ENCODE results near the gene PYGM. TPM values are rescaled to one million over a fixed set of nuclear protein-coding genes. Genes with fewer than 3 reads are reported as not detected.
A peak's percentile ranks its signal among the peaks of the same experiment; 100 is the strongest.

Gene PYGM
- total RNA-seq, 4 donors from 2014 or later = 2.1 to 25.9 (median 12.2) TPM

DNA sequence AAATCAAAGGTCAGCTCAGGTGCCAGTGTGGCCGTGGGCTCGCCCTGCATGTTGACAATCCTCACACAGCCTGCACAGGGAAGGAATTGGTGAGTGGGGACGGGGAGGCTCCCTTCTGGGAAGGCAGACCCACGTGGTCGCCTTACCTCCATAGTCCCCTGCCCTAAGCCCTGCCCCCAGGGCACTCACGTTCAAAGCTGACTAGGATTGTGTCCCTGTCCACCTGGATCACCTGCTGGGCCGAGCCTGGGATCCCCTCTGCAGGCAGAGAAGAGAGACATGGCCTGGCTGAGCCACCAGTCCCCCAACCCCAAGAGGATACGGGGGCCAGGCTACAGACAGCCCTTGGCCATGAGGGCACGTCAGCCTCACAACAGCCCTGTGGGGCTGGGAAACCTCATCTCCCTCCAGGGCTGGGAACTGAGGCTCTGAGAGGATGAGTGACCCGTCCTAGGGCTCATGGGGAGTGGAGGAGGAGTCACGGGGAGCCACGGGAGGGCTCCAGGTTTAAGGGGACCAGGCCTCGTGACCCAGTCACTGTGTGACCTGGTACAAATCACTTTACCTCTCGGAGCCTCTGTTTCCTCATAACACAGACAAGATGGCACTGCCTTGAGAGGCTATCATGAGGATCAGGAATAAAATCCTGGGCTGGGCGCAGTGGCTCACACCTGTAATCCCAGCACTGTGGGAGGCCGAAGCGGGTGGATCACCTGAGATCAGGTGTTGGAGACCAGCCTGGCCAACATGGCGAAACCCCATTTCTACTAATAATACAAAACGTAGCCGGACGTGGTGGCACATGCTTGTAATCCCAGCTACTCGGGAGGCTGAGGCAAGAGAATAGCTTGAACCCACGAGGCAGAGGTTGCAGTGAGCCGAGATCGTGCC is 30.7 kb upstream of the PYGM start:
- ATAC-seq (ENCODE audit: low FRiP score) = no peak
- TF ChIP-seq, protein P1, sequence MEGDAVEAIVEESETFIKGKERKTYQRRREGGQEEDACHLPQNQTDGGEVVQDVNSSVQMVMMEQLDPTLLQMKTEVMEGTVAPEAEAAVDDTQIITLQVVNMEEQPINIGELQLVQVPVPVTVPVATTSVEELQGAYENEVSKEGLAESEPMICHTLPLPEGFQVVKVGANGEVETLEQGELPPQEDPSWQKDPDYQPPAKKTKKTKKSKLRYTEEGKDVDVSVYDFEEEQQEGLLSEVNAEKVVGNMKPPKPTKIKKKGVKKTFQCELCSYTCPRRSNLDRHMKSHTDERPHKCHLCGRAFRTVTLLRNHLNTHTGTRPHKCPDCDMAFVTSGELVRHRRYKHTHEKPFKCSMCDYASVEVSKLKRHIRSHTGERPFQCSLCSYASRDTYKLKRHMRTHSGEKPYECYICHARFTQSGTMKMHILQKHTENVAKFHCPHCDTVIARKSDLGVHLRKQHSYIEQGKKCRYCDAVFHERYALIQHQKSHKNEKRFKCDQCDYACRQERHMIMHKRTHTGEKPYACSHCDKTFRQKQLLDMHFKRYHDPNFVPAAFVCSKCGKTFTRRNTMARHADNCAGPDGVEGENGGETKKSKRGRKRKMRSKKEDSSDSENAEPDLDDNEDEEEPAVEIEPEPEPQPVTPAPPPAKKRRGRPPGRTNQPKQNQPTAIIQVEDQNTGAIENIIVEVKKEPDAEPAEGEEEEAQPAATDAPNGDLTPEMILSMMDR (IDR thresholded peaks at IDR 0.05) = no peak
- no peak for DNase-seq (ENCODE audit: low spot score)

DNA sequence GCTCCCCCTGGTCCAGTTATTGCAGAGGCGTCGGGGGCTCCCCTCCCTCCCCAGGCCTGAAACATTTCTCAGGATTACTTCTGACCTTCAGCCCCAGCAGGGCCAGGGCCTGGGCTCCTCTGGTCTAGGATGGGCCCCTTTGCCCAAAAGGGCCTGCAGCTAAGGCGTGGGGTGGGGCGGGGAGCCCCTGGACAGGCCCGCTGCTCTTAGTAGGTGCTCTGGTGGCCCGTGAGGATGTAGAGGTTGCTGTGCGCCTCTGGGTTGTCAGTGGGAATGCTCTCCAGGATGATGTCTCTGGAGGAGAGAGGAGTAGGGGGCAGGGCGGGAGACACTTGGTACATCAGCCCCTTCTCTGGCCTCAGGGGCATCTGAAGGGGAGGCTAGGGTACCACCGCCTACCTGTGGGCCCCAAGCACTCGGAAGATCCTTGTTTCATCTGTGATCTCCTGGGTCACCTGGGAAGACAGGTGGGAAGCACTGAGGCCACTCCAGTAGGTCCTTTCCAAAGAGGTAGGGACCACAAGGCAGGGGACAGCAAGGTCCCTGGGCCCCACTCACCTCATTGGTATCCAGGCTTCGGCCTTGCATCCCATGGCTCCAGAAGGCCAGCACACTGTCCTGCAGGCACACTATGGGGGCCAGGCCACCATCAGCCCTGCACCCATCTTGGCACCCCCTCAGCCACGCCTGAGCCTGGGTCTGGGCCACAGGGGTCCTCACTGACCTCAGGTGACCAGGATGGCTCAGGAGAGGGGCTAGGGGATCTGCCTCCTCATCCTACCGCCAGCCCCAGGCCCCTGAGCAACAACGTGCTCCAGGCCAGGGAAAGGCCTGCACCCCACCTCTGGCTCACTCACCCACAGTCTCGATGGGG is 29.8 kb upstream of the PYGM start:
- no peak for DNase-seq (ENCODE audit: low spot score)
- no peak for ATAC-seq (ENCODE audit: low FRiP score)
- TF ChIP-seq, protein P1 (IDR thresholded peaks at IDR 0.05) = no peak

DNA sequence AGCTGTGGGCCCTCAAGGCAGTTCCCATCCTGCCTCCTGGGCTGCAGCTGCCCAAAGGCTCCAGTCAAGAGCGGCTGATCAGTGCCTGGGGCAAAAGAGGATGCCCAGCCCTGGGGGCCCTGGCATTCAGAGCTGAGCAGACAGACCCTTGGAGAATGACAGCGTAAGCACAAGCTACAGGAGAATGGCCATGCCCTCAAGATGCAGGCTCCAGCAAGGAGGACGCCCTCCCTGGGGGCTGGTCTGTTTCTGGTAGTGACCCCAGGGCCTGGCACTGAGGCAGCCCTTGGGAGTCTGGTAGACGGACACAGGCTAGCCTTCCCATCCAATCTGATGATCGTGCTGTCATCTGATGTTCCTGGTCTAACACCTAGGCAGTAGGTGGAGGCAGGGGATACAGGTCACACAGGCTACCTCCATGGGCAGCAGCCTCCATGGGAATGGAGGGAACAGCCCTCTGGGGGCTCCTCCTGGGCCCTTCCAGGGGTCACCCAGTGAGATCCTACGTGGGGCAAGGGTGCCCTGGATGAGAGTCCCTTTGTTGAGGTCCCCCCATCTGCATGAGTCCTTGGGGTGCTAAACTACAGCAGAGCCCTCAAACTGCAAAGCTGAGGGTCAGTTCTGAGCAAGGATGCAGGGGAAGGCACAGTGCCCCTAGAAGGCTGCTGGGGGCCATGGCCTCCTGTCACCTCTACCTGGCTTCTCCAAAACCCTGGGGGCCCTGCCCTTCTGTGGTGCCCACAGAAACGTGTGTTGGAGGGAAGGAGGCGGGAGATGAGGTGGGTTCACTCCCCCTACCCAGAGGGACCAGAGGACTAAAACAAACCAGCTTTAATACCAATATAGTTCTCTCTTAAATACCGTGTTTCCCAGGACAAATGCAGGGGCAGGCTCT is 28.8 kb upstream of the PYGM start:
- no peak for ATAC-seq (ENCODE audit: low FRiP score)
- TF ChIP-seq, protein P1 (IDR thresholded peaks at IDR 0.05) = no peak
- no peak for DNase-seq (ENCODE audit: low spot score)

DNA sequence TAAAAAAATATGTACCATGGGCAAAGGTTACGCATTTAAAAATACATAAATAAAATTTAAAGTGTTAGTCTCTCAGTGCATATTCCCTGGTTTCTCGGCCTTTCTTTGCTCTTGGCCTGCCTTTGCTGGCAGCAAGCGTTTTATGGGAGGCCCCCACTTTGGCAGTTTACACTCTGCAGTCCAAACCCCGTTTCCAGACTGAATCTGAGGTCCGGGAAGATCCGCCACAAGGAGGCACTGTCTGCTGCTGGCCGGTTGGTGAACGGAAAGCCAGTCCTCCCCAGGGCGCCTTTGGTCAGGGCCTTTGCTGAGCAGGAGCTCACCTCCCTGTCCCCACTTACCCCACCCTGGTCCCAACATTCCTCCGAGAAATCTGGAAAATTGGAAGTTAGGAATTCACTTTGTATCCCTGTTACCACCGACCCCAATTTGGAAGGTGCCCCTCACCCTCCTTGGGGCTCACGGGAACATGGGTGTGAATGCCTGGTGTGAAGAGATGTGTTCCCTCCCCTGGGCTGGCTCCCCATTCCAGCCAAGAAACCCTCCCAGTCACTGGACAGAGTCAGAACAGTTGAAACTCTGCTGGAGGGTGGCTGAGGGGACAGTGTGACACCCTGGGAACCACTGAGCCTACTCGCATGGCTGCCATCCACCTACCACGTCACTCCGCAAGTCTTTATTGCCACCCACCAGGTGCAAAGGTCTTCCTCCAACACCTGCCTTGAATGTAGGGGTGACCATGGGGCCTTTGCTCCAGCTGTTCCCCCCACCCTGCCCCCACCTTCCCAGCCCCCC is 27.9 kb upstream of the PYGM start:
- peak; percentile 21 for ATAC-seq (ENCODE audit: low FRiP score)
- TF ChIP-seq, protein P1 (IDR thresholded peaks at IDR 0.05) = peak in 1 of 3 donors; percentile 38
- no peak for DNase-seq (ENCODE audit: low spot score)

DNA sequence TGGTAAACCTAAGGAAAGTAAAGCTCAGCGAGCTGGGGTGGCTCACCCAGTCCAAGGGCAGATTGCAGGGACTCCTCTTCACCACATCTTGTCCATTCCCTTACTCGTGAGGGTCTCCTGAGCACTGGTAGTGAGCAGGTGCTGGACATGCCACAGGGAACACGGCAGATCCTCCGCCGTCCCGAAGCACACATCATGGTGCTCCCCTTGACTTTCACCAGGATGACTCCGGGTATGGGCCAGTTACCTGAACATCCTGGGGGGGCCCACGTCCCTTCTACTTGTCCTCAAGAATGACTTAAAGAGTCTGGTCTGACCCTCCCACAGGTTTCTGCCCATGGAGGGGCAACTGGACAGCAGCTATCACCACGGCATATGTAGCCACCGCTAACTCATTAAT is 26.5 kb upstream of the PYGM start:
- ATAC-seq (ENCODE audit: low FRiP score) (no peak), DNase-seq (ENCODE audit: low spot score) (no peak)
- TF ChIP-seq, protein P1 (IDR thresholded peaks at IDR 0.05) = no peak
